Coronary artery (tissue), 2 donors: ENCODE results near the gene SLC2A13.
"Not testable (repeated sequence)": the region's sequence is repeated elsewhere in the genome, so short reads cannot be mapped to it uniquely, and the experiment has no call there.

Experiments
- DNase-seq: peaks from one replicate; pipeline ENCODE4 v3.0.0-alpha.2; 2017; ENCODE audit warnings: low spot score
- H3K27ac ChIP-seq, 2 donors: fragments of 200-600 bp; sonication (generic); one replicate each; pipeline ENCODE4 v1.5.1; 2016 to 2019
- H3K4me3 ChIP-seq: fragments of 200-600 bp; sonication (generic); 2 replicates; pipeline ENCODE4 v1.5.1; 2016; ENCODE audit warnings: mild to moderate bottlenecking, moderate library complexity
- TF ChIP-seq, protein P1 (sequence below): fragments of 200-600 bp; sonication (generic); IDR thresholded peaks from one replicate; pipeline ENCODE4 v1.5.1; 2019; ENCODE audit warnings: antibody characterized with exemption

The SLC2A13 gene

GRCh38 chr12:39866135-39866534, 239.7 kb downstream of the SLC2A13 start:
- H3K4me3 ChIP-seq, result no peak overlapping the region
- no peak overlapping the region for H3K27ac ChIP-seq
- TF ChIP-seq, protein P1, sequence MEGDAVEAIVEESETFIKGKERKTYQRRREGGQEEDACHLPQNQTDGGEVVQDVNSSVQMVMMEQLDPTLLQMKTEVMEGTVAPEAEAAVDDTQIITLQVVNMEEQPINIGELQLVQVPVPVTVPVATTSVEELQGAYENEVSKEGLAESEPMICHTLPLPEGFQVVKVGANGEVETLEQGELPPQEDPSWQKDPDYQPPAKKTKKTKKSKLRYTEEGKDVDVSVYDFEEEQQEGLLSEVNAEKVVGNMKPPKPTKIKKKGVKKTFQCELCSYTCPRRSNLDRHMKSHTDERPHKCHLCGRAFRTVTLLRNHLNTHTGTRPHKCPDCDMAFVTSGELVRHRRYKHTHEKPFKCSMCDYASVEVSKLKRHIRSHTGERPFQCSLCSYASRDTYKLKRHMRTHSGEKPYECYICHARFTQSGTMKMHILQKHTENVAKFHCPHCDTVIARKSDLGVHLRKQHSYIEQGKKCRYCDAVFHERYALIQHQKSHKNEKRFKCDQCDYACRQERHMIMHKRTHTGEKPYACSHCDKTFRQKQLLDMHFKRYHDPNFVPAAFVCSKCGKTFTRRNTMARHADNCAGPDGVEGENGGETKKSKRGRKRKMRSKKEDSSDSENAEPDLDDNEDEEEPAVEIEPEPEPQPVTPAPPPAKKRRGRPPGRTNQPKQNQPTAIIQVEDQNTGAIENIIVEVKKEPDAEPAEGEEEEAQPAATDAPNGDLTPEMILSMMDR, result no peak
- DNase-seq, result no peak

DNA sequence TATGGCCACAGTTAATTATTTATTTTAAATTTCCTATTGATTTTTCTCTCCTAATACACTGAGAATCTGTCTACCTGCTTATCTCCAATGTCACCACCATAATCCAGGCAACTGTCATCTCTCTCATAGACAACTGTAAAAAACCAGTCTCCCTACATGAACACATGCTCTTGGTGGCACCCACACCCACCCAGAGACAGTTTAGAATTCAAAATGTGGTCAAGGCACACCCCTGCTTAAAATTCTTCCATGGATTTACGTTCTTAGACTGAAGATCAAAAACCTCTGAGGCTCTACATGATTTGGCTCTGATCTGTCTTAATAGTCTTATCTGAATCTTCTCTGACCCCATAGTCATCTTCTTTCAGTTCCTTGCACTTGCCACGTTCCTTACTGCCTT, 245.2 kb downstream of the SLC2A13 start:
- Histone ChIP-seq H3K4me3 (no peak overlapping the region), H3K27ac (no peak overlapping the region)
- TF ChIP-seq, protein P1, result no peak
- DNase-seq, result no peak

DNA sequence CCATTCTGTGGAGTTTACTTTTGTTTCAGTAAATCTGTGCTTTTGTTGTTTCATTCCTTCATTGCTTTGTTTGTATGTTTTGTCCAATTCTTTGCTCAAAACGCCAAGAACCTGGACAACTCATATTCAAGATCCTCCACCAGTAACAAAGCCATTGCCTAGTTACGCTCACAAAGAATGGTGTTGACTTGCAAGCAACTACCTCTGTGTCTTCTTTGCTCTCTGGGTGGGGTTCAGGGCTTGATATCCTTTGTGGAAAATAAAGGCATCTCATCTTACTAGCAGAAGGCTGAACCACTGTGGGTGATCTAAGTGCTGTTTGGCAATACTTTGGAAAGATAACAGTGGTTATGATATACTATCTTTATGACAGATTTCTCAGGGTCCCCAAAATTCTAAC, 252.9 kb downstream of the SLC2A13 start:
- H3K4me3 ChIP-seq, result no peak overlapping the region
- TF ChIP-seq, protein P1, result no peak
- H3K27ac ChIP-seq, result no peak overlapping the region
- DNase-seq, result no peak

DNA sequence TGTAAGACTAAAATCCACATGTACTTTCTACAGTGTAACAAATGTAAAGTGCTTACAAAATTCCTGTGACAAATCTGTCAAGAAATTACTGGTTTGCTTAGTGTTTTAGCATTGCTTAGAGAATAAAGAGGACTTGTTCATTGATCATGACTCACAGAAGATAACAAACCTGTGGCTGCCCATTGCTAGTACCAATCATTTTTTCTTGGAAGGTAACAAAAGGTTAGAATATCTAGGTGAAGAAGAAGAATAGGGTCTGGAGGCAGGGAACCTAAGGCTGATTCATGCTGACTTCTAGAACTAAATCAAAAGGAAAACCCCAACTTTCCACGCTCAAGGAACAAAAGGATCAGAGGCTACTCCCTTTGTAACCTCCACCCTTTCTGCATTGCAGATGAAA, 253.5 kb downstream of the SLC2A13 start:
- no peak overlapping the region for H3K27ac ChIP-seq
- TF ChIP-seq, protein P1, result no peak
- H3K4me3 ChIP-seq, result no peak overlapping the region
- DNase-seq, result no peak

DNA sequence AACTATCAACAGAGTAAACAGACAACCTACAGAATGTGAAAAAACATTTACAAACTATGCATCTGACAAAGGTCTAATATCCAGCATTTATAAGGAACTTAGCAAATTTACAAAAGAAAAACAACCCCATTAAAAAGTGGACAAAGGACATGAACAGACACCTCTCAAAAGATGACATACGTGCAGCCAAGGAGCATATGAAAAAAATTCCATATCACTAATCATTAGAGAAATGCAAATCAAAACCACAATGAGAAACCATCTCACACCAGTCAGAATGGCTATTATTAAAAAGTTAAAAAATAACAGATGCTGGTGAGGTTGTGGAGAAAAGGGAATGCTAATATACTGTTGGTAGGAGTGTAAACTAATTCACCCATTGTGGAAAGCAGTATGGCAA, 257.7 kb downstream of the SLC2A13 start:
- H3K4me3 ChIP-seq, H3K27ac ChIP-seq, DNase-seq: not testable (repeated sequence)

- no peak overlapping the region for H3K4me3 ChIP-seq
- TF ChIP-seq, protein P1, result no peak
- no peak overlapping the region for H3K27ac ChIP-seq
- DNase-seq, result no peak
Observed at GRCh38 chr12:39846971-39847650, 258.8 kb downstream of the SLC2A13 start.

DNA sequence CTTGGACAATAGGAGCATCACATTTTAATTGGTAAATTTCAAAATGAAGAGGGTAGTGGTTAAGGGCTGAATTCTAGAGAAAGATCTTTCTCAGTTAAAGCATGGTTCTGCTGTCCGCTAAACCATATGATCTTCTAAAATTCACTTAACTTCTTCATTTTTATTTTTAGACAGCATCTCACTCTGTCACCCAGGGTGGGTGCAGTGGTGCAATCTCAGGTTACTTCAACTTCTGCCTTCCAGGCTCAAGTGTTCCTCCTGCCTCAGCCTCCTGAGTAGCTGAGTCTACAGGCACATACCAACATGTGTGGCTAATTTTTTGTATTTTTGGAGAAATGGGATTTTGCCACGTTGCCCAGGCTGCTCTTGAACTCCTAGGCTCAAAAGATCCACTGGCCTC, 259.6 kb downstream of the SLC2A13 start:
- TF ChIP-seq, protein P1, result no peak
- DNase-seq, result no peak
- H3K27ac ChIP-seq, result no peak overlapping the region
- H3K4me3 ChIP-seq, result no peak overlapping the region
